Cardiac fibroblast (primary cell): Measurements from ENCODE around the gene PSMF1.
A peak's percentile ranks its signal among the peaks of the same experiment; 100 is the strongest.

Experiments used
- DNase-seq, 2 donors: peaks; one replicate each; pipeline versions ENCODE4 v3.0.0 to v3.0.0-alpha.2; 2010; ENCODE audit warnings: low read depth in 2 of 2
- H3K4me3 ChIP-seq, 2 donors: replicated peaks in 1 of 2; 1 replicate in 1 of 2; 2 replicates in 1 of 2; pipeline ENCODE4 v1.5.1; 2011; ENCODE audit warnings: low read depth in 2 of 2, low read length in 2 of 2, mild to moderate bottlenecking in 2 of 2, moderate library complexity in 1 of 2
- TF ChIP-seq, protein P1 (sequence below): IDR thresholded peaks from one replicate; pipeline ENCODE4 v1.5.1; 2011; ENCODE audit warnings: low read depth, mild to moderate bottlenecking, low read length, inconsistent platforms

Gene PSMF1

DNA sequence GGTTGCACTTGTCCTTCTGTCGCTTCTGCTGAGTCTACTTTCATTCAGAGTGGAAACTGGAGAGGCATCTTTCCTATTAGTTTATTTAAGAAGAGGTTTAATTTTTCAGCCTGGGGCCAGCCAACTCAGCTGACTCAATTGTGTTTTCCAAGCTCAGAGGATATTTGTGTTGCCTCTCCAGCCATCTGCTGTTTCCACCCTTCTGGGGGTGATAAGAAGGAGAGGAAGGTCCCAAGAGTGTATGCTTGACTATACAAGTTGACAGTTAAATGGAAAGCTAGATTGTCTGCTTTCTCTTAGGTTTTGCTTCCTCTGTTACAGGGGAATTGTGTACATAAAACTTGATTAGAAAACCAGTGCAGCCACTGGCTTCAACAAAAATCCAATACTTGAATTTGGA lies 3.0 kb downstream of the PSMF1 start:
- TF ChIP-seq, protein P1, sequence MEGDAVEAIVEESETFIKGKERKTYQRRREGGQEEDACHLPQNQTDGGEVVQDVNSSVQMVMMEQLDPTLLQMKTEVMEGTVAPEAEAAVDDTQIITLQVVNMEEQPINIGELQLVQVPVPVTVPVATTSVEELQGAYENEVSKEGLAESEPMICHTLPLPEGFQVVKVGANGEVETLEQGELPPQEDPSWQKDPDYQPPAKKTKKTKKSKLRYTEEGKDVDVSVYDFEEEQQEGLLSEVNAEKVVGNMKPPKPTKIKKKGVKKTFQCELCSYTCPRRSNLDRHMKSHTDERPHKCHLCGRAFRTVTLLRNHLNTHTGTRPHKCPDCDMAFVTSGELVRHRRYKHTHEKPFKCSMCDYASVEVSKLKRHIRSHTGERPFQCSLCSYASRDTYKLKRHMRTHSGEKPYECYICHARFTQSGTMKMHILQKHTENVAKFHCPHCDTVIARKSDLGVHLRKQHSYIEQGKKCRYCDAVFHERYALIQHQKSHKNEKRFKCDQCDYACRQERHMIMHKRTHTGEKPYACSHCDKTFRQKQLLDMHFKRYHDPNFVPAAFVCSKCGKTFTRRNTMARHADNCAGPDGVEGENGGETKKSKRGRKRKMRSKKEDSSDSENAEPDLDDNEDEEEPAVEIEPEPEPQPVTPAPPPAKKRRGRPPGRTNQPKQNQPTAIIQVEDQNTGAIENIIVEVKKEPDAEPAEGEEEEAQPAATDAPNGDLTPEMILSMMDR, result no peak
- no peak overlapping the region for H3K4me3 ChIP-seq
- peak in 1 of 2 donors; percentile 18 for DNase-seq

DNA sequence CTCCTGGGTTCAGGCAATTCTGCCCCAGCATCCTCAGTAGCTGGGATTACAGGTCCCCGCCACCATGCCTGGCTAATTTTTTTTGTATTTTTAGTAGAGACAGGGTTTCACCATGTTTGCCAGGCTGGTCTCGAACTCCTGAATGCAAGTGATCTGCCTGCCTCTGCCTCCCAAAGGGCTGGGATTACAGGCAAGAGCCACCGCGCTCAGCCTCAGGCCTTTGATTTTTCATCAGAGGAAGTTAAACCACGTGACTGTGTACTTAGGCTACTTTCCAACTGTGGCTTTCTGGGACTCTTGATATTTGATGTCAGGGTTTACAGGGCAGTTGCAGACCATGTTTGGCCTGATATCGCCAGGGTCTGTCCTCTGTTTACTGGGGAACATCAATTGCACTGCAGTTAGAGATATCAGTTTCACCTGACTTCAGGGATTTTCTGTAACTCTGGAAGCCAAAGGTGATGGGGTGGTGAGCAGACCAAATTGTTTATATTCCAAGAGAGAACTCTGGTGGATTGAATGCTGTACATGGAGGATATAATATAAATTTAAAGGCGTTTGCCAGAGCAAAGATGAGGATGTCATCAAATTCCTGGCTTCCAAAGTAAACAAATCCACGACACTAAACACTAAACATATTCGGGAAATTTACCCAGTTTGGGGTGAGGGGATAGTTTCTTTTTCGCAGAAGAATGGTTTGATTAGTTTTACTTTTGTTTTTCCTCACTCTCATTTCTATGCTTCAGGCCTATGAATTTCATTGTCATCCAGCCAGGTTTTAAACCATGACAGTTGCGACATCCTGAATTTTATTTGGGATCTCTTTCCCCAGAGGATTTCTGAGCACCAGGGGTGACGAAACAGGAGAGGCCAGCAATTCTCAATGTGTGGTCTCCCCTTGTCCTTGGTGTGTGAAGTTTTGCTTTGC lies 4.2 kb downstream of the PSMF1 start:
- TF ChIP-seq, protein P1, result no peak
- peak; percentile 60 to 72 for DNase-seq
- peak overlapping the region in 1 of 2 donors; percentile 4 for H3K4me3 ChIP-seq

DNA sequence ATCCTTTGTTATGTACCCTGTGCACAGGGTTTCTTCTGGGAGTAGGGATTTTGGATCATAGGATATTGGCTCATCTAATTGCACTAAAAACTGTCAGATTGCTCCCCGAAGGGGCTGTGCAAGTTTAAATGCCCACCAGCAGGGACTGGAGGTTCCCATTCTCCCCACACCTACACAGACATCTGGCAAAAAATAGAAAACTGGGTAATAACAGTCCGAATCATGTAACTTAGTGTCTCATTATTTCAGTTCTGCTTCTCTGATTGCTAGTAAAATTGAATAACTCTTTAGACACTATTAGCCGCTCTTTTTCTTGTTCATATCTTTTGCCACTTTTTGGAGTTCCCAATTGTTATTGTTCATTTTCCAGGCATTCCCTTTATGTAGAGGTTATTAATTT lies 5.3 kb downstream of the PSMF1 start:
- no peak for DNase-seq
- H3K4me3 ChIP-seq, result no peak overlapping the region
- TF ChIP-seq, protein P1, result no peak

DNA sequence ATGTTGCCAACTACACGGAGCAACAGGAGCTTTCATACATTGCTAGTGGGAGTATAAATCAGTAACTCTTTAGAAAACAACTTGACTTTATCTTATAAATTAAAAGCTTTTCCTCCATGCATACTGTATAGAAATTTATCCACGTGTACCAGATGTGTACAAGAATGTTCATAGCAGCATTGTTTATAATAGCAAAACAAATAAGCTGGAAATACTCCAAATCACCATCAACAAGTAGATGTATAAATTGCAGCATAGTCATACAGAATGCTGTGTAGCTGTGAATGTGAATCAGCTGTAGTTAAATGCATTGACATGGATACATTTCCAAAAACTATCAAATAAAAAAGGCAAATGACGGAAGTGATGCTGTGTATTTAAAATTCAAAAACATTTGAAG lies 6.0 kb downstream of the PSMF1 start:
- DNase-seq, result no peak
- TF ChIP-seq, protein P1, result no peak
- no peak overlapping the region for H3K4me3 ChIP-seq

DNA sequence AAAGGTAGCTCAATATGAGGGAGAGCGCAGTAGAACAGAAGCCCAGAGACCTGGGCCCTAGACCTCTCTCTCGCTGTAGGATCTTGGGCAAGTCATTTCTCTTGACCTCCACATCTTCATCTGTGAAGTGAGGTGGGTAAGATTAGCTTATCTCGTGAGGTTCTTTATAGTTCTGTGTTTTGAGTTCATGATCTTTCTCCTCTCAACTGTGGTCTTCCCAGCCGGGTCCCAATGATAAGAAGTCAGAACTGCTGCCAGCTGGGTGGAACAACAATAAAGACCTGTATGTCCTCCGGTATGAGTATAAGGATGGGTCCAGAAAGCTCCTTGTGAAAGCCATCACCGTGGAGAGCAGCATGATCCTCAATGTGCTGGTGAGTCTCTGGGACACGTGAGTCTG lies 6.9 kb downstream of the PSMF1 start:
- no peak for DNase-seq
- no peak overlapping the region for H3K4me3 ChIP-seq
- TF ChIP-seq, protein P1, result no peak

DNA sequence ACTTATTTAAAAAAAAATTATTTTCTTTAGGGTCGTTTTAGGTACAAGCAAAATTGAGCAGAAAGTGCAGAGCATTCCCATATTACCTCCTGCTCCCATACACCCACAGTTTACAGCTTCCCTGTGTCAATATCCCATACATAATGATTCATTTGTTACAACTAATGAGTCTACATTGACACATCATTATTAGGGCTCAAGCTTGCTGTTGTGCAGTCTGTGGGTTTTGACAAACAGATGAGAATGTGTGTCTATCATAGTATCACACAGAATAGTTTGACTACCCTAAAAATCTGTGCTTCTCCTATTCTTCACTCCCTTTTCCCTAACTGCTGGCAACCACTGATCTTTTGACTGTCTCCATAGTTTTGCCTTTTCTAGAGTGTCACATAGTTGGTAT lies 9.4 kb downstream of the PSMF1 start:
- no peak for DNase-seq
- TF ChIP-seq, protein P1, result no peak
- no peak overlapping the region for H3K4me3 ChIP-seq
